ENCODE results near the gene MEMO1. TPM values are rescaled to one million over a fixed set of nuclear protein-coding genes. Genes with fewer than 3 reads are reported as not detected.

Gene MEMO1
- total and polyA plus RNA-seq, 2 donors (not counting 1 experiment from before 2014, with no cell fraction given): 44.8 to 65.8 TPM

DNA sequence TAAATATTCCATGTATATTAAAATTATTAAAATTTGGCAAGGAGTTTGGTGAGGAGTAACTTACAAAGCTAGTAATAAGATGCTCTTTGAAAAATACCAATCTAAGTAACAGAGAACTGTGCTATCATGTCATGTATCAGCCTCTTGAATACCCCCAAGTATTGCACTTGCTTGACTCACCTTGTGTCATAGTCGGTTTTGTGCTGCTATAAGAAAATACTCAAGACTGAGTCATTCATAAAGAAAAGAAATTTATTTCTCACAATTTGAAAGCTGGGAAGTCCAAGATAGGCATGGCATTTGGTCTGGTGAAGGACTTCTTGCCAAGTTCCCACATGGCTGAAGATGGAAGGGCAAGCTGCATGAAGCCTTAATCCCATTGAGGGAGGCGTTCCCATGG lies 179.2 kb downstream of the MEMO1 start:
- CTCF ChIA-PET: interaction anchor here (0.7 kb wide), 1 partner anchor 387 kb away, joined by 3 read pairs; no protein-coding TSS in a partner anchor
- H3K4me1 Mint-ChIP-seq: no peaks in the 10 kb centered on the region

DNA sequence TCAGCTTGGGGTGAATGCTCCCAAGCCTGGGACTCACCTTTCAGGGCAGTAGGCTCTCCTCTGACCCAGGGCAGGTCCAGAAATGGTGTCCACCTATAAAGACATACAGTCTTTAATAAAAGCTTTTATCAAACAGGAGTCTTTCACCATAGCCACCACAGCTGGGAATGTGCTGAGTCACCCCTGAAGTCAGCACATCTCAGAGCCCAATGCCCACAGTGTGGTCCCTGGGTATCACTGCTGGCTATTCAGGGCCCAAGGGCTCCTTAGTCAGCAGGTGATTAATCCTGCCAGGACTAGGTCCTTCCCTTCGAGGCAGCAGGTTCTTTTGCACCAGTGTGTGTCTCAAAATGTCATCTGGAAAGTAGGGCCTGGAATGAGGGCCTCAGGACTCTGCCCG lies 181.9 kb downstream of the MEMO1 start:
- Histone ChIP-seq H3K4me1 (ENCODE audit: control insufficient read depth in 2 of 2, insufficient read depth in 2 of 2, low read length in 2 of 2) (no peaks in the 10 kb centered on the region), H2AFZ (ENCODE audit: insufficient read depth, low read depth, low read length, poor library complexity, severe bottlenecking) (no peak overlapping the region), H4K20me1 (ENCODE audit: control insufficient read depth, insufficient read depth, low read length, poor library complexity, severe bottlenecking) (no peaks in the 10 kb centered on the region), H3K36me3 (replicated peaks in 1 of 2; ENCODE audit: control extremely low read depth in 1 of 2, control insufficient read depth in 1 of 2, extremely low read depth in 1 of 2, insufficient read depth in 2 of 2, low read length in 1 of 2) (no peaks in the 10 kb centered on the region), H3K27me3 (replicated peaks in 1 of 4; ENCODE audit: control extremely low read depth in 1 of 4, control insufficient read depth in 3 of 4, insufficient read depth in 4 of 4, low read length in 3 of 4) (peaks cover 0 to 14% (median 6%) of the 10 kb centered on the region in 4 experiments), H3K4me3 (ENCODE audit: control extremely low read depth in 1 of 5, extremely low read depth in 1 of 5, insufficient read depth in 1 of 5, low read depth in 2 of 5, low read length in 4 of 5) (no peak overlapping the region), H3K4me2 (replicated peaks; ENCODE audit: low read depth, low read length, poor library complexity, severe bottlenecking) (no peak overlapping the region), H3K9ac (ENCODE audit: low read length) (no peak overlapping the region), H3K79me2 (ENCODE audit: control insufficient read depth, insufficient read depth, low read length) (no peaks in the 10 kb centered on the region), H3K9me3 (ENCODE audit: control extremely low read depth in 1 of 3, control insufficient read depth in 2 of 3, insufficient read depth in 1 of 3, low read length in 2 of 3) (peaks cover 1 to 15% (median 8%) of the 10 kb centered on the region in 3 donors), H3K27ac (ENCODE audit: low read length in 2 of 2) (no peak overlapping the region)
- intact Hi-C loops (cut with micrococcal nuclease): no loop called here
- 70% methylated on average over 2 of the region's 2 CpGs for WGBS (ENCODE audit: insufficient coverage)
- Mint-ChIP-seq H3K4me1 (no peaks in the 10 kb centered on the region), H3K4me3 (no peak overlapping the region), H3K9me3 (ENCODE audit: insufficient read depth) (peaks cover 4% of the 10 kb centered on the region), H3K27ac (no peak overlapping the region), H3K27me3 (peaks cover 8% of the 10 kb centered on the region)
- POLR2A ChIA-PET: no interaction called here
- CTCF ChIA-PET: no interaction called here
- TF ChIP-seq, protein P1, sequence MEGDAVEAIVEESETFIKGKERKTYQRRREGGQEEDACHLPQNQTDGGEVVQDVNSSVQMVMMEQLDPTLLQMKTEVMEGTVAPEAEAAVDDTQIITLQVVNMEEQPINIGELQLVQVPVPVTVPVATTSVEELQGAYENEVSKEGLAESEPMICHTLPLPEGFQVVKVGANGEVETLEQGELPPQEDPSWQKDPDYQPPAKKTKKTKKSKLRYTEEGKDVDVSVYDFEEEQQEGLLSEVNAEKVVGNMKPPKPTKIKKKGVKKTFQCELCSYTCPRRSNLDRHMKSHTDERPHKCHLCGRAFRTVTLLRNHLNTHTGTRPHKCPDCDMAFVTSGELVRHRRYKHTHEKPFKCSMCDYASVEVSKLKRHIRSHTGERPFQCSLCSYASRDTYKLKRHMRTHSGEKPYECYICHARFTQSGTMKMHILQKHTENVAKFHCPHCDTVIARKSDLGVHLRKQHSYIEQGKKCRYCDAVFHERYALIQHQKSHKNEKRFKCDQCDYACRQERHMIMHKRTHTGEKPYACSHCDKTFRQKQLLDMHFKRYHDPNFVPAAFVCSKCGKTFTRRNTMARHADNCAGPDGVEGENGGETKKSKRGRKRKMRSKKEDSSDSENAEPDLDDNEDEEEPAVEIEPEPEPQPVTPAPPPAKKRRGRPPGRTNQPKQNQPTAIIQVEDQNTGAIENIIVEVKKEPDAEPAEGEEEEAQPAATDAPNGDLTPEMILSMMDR (IDR thresholded peaks at IDR 0.05): no peak
- TF ChIP-seq EZH2 (IDR thresholded peaks at IDR 0.05; ENCODE audit: borderline replicate concordance, insufficient read depth, low read depth, low read length, poor library complexity, severe bottlenecking): no peak
- DNase-seq: no peak
- no peak for ATAC-seq (ENCODE audit: low read depth)

More for the DNA sequence above, 179.2 kb downstream of the MEMO1 start:
- WGBS (ENCODE audit: insufficient coverage): no CpG with 5 or more reads among the region's 2 CpGs
- Histone ChIP-seq H3K27me3 (replicated peaks in 1 of 4; ENCODE audit: control extremely low read depth in 1 of 4, control insufficient read depth in 3 of 4, insufficient read depth in 4 of 4, low read length in 3 of 4) (peaks cover 0 to 14% (median 6%) of the 10 kb centered on the region in 4 experiments), H3K36me3 (replicated peaks in 1 of 2; ENCODE audit: control extremely low read depth in 1 of 2, control insufficient read depth in 1 of 2, extremely low read depth in 1 of 2, insufficient read depth in 2 of 2, low read length in 1 of 2) (no peaks in the 10 kb centered on the region), H3K27ac (ENCODE audit: low read length in 2 of 2) (no peak overlapping the region), H3K9ac (ENCODE audit: low read length) (no peak overlapping the region), H3K4me2 (replicated peaks; ENCODE audit: low read depth, low read length, poor library complexity, severe bottlenecking) (no peak overlapping the region), H3K4me1 (ENCODE audit: control insufficient read depth in 2 of 2, insufficient read depth in 2 of 2, low read length in 2 of 2) (no peaks in the 10 kb centered on the region), H3K9me3 (ENCODE audit: control extremely low read depth in 1 of 3, control insufficient read depth in 2 of 3, insufficient read depth in 1 of 3, low read length in 2 of 3) (peaks cover 1 to 15% (median 8%) of the 10 kb centered on the region in 3 donors), H3K4me3 (ENCODE audit: control extremely low read depth in 1 of 5, extremely low read depth in 1 of 5, insufficient read depth in 1 of 5, low read depth in 2 of 5, low read length in 4 of 5) (no peak overlapping the region), H4K20me1 (ENCODE audit: control insufficient read depth, insufficient read depth, low read length, poor library complexity, severe bottlenecking) (no peaks in the 10 kb centered on the region), H3K79me2 (ENCODE audit: control insufficient read depth, insufficient read depth, low read length) (no peaks in the 10 kb centered on the region), H2AFZ (ENCODE audit: insufficient read depth, low read depth, low read length, poor library complexity, severe bottlenecking) (no peak overlapping the region)
- Mint-ChIP-seq H3K27ac (no peak overlapping the region), H3K4me3 (no peak overlapping the region), H3K9me3 (ENCODE audit: insufficient read depth) (peaks cover 4% of the 10 kb centered on the region), H3K27me3 (peaks cover 8% of the 10 kb centered on the region)
- intact Hi-C loops (cut with micrococcal nuclease): no loop called here
- ATAC-seq (ENCODE audit: low read depth): no peak
- POLR2A ChIA-PET: no interaction called here
- DNase-seq: no peak
- TF ChIP-seq, protein P1 (IDR thresholded peaks at IDR 0.05): no peak
- no peak for TF ChIP-seq EZH2 (IDR thresholded peaks at IDR 0.05; ENCODE audit: borderline replicate concordance, insufficient read depth, low read depth, low read length, poor library complexity, severe bottlenecking)
